ENCODE results near the gene EMX1. TPM values are rescaled to one million over a fixed set of nuclear protein-coding genes. Genes with fewer than 3 reads are reported as not detected.
A peak's percentile ranks its signal among the peaks of the same experiment; 100 is the strongest.

The EMX1 gene
- total RNA-seq, 1 experiment from 2014 or later: 0.72 TPM

GRCh38 chr2:72892506-72893173 is 24.7 kb upstream of the EMX1 start:
- no peaks in the 10 kb centered on the region for H3K23me2 ChIP-seq (ENCODE audit: insufficient read length, low read depth, low read length, poor library complexity, severe bottlenecking)
- H2BK120ac ChIP-seq (ENCODE audit: low read depth, low read length, poor library complexity, severe bottlenecking): no peak overlapping the region
- H3K23ac ChIP-seq (ENCODE audit: insufficient read length, low read depth, low read length): no peak overlapping the region
- no peaks in the 10 kb centered on the region for H3K9me3 ChIP-seq (ENCODE audit: control insufficient read depth, low read depth, low read length)
- no peak overlapping the region for H4K91ac ChIP-seq (ENCODE audit: insufficient read length, low read depth, low read length)
- H3K79me2 ChIP-seq (ENCODE audit: insufficient read depth, low read length): no peaks in the 10 kb centered on the region
- Mint-ChIP-seq H3K27ac (no peak overlapping the region), H3K36me3 (ENCODE audit: insufficient read depth in 1 of 3, low read depth in 3 of 3) (no peaks in the 10 kb centered on the region; a peak in 2 of 7 replicates), H3K4me3 (no peak overlapping the region), H3K4me1 (peaks cover 24 to 28% of the 10 kb centered on the region in 2 experiments), H3K9me3 (no peaks in the 10 kb centered on the region), H3K27me3 (ENCODE audit: low read depth) (peaks cover 80% of the 10 kb centered on the region)
- no peak overlapping the region for H2AFZ ChIP-seq (ENCODE audit: low read length)
- no peak overlapping the region for H2BK15ac ChIP-seq (ENCODE audit: low read depth, low read length)
- no peak overlapping the region for H3K27ac ChIP-seq (ENCODE audit: insufficient read length, low read depth, low read length)
- no peaks in the 10 kb centered on the region for H4K20me1 ChIP-seq (ENCODE audit: control insufficient read depth, insufficient read depth, insufficient read length)
- no peak overlapping the region for H3K56ac ChIP-seq (ENCODE audit: insufficient read length, low read depth, low read length)
- H3K9ac ChIP-seq (ENCODE audit: extremely low read depth, insufficient read length, low read length): no peak overlapping the region
- DNase-seq: peak; percentile 81
- no peak overlapping the region for H2BK20ac ChIP-seq (ENCODE audit: low read depth, low read length, poor library complexity, severe bottlenecking)
- H3T11ph ChIP-seq (ENCODE audit: low read length): no peak overlapping the region
- H4K8ac ChIP-seq (replicated peaks; ENCODE audit: insufficient read length, low read depth, low read length): no peak overlapping the region
- no peak overlapping the region for H2AK5ac ChIP-seq (ENCODE audit: insufficient read length, low read length)
- peak; percentile 89 for TF ChIP-seq CTCF (conservative IDR thresholded peaks at IDR 0.05)
- no peak overlapping the region for H3K4ac ChIP-seq (ENCODE audit: low read depth, low read length)
- no peak overlapping the region for H3K14ac ChIP-seq (ENCODE audit: insufficient read depth, low read length)
- no peaks in the 10 kb centered on the region; the same call in 1 of the 2 replicates for H3K27me3 ChIP-seq (ENCODE audit: insufficient read depth, low read length)
- no peak overlapping the region for H2BK5ac ChIP-seq (ENCODE audit: insufficient read length, low read length)
- H2BK12ac ChIP-seq (ENCODE audit: insufficient read length, low read depth, low read length): no peak overlapping the region
- H3K18ac ChIP-seq (ENCODE audit: insufficient read length, low read depth, low read length): no peak overlapping the region
- H3K4me2 ChIP-seq (ENCODE audit: insufficient read depth, insufficient read length, low read length): no peak overlapping the region
- no peak overlapping the region for H4K5ac ChIP-seq (ENCODE audit: insufficient read length, low read depth, low read length)
- H3K4me1 ChIP-seq (ENCODE audit: insufficient read depth, low read length): peaks cover 16% of the 10 kb centered on the region; the same call in 1 of the 2 replicates
- WGBS (ENCODE audit: extremely low coverage, insufficient read length, low lambda C conversion rate): no CpG with 5 or more reads among the region's 11 CpGs
- H3K79me1 ChIP-seq (ENCODE audit: insufficient read depth, low read depth, low read length, poor library complexity, severe bottlenecking): no peaks in the 10 kb centered on the region
